Endothelial cell of umbilical vein (primary cell): ENCODE measurements around the gene KCNIP1. TPM values are rescaled to one million over a fixed set of nuclear protein-coding genes. Genes with fewer than 3 reads are reported as not detected.

ENCODE experiments used
- BruUV-seq: library from RNA; stranded (reverse); fragments of 400-500 nt; replicated peaks from 2 replicates; lab custom pipeline; 2021; lab: Mats Ljungman, UMichigan
- CTCF ChIA-PET: fragments of 300-600, 350-600 bp; sonication (Branson Sonifier 250); formaldehyde crosslinking; loops from one replicate; lab custom pipeline; 2021; ENCODE audit warnings: antibody characterized with exemption, inconsistent platforms; lab: Charles Lee
- POLR2A ChIA-PET: fragments of 300-600, 350-600 bp; sonication (Branson Sonifier 250); formaldehyde crosslinking; loops from one replicate; lab custom pipeline; 2021; ENCODE audit warnings: antibody characterized with exemption, inconsistent platforms; lab: Charles Lee
- DNase-seq: peaks from one replicate; pipeline ENCODE4 v3.0.0-alpha.2; 2011; ENCODE audit warnings: low read depth, low spot score
- FAIRE-seq: peaks from 2 replicates; lab custom pipeline; 2011; peaks lifted over from hg19 to GRCh38; lab: Jason Lieb, UNC
- H2AFZ ChIP-seq: 2 replicates; pipeline ENCODE4 v1.6.0; 2012; ENCODE audit warnings: low read depth, low read length, control low read depth, inconsistent platforms
- H3K27ac ChIP-seq: 2 replicates; pipeline ENCODE4 v1.5.1; 2011; ENCODE audit warnings: low read depth, mild to moderate bottlenecking, control low read depth, low read length, moderate library complexity; ENCODE audit not compliant: insufficient read depth
- H3K27me3 ChIP-seq, 2 experiments: 2 replicates each; pipeline versions ENCODE4 v1.6.0 to v1.6.1; 2011; ENCODE audit warnings: low read length in 2 of 2, mixed read lengths in 1 of 2; ENCODE audit not compliant: control insufficient read depth in 2 of 2, insufficient read depth in 2 of 2
- H3K36me3 ChIP-seq, 2 experiments: 2 replicates in 1 of 2; 3 replicates in 1 of 2; pipeline ENCODE4 v1.5.1; 2011; ENCODE audit warnings: low read length in 2 of 2, mild to moderate bottlenecking in 1 of 2, moderate library complexity in 1 of 2; ENCODE audit not compliant: control insufficient read depth in 2 of 2, insufficient read depth in 2 of 2; ENCODE audit errors: extremely low read depth in 1 of 2
- H3K4me1 ChIP-seq: 3 replicates; pipeline ENCODE4 v1.5.1; 2011; ENCODE audit warnings: mild to moderate bottlenecking, low read length; ENCODE audit not compliant: control insufficient read depth, insufficient read depth; ENCODE audit errors: extremely low read depth
- H3K4me2 ChIP-seq: 2 replicates; pipeline ENCODE4 v1.6.1; 2011; ENCODE audit warnings: low read length, control low read depth, mixed read lengths; ENCODE audit not compliant: insufficient read depth
- H3K4me3 ChIP-seq, 3 experiments: fragments of 200-600 bp in 1 of 3; sonication (generic), shearing (Covaris generic) in 1 of 3; replicated peaks in 1 of 3; 2 replicates each; pipeline ENCODE4 v1.5.1; 2011 to 2016; ENCODE audit warnings: control low read depth in 3 of 3, low read length in 3 of 3, mild to moderate bottlenecking in 2 of 3, inconsistent platforms in 1 of 3, low read depth in 1 of 3, moderate library complexity in 1 of 3; ENCODE audit not compliant: insufficient read depth in 1 of 3
- H3K79me2 ChIP-seq: 2 replicates; pipeline ENCODE4 v1.6.0; 2012; ENCODE audit warnings: low read length, inconsistent platforms; ENCODE audit not compliant: control insufficient read depth, insufficient read depth
- H3K9ac ChIP-seq: replicated peaks from 2 replicates; pipeline ENCODE3; 2011; ENCODE audit warnings: low read length, control low read depth; ENCODE audit not compliant: insufficient read depth; ENCODE audit errors: extremely low read depth
- H3K9me1 ChIP-seq: replicated peaks from 3 replicates; pipeline ENCODE4 v1.6.0; 2011; ENCODE audit warnings: mild to moderate bottlenecking, low read length; ENCODE audit not compliant: control insufficient read depth, insufficient read depth; ENCODE audit errors: extremely low read depth
- H3K9me3 ChIP-seq: replicated peaks from 2 replicates; pipeline ENCODE4 v1.5.1; 2012; ENCODE audit warnings: low read length, inconsistent platforms; ENCODE audit not compliant: control insufficient read depth, insufficient read depth
- H4K20me1 ChIP-seq: replicated peaks from 2 replicates; pipeline ENCODE3; 2011; ENCODE audit warnings: mild to moderate bottlenecking, low read length; ENCODE audit not compliant: control insufficient read depth, insufficient read depth; ENCODE audit errors: extremely low read depth
- EZH2 ChIP-seq: IDR thresholded peaks from 2 replicates; pipeline ENCODE4 v1.6.1; 2012; ENCODE audit warnings: borderline replicate concordance, low read depth, mild to moderate bottlenecking, moderate library complexity, low read length, inconsistent platforms; ENCODE audit not compliant: severe bottlenecking
- FOS ChIP-seq: IDR thresholded peaks from 2 replicates; pipeline ENCODE4 v1.6.1; 2011; ENCODE audit warnings: mild to moderate bottlenecking, low read length, moderate library complexity, borderline replicate concordance; ENCODE audit not compliant: insufficient read depth
- GATA2 ChIP-seq: IDR thresholded peaks from 2 replicates; pipeline ENCODE4 v1.7.0; 2011; ENCODE audit warnings: low read depth, mild to moderate bottlenecking, moderate library complexity, mixed read lengths, low read length; ENCODE audit not compliant: insufficient read length, insufficient read depth
- JUN ChIP-seq: IDR thresholded peaks from 2 replicates; pipeline ENCODE4 v1.6.1; 2011; ENCODE audit warnings: borderline replicate concordance, low read depth; ENCODE audit not compliant: insufficient read length, insufficient read depth
- MYC ChIP-seq: IDR thresholded peaks from one replicate; pipeline ENCODE4 v1.6.1; 2011; ENCODE audit warnings: mild to moderate bottlenecking, low read depth, low read length
- POLR2A ChIP-seq: IDR thresholded peaks from 2 replicates; pipeline ENCODE4 v1.6.1; 2012; ENCODE audit warnings: low read depth, mild to moderate bottlenecking, control low read depth, low read length
- POLR2AphosphoS5 ChIP-seq: IDR thresholded peaks from 2 replicates; pipeline ENCODE4 v1.6.1; 2012; ENCODE audit warnings: low read depth, mild to moderate bottlenecking, control low read depth, low read length, moderate library complexity; ENCODE audit not compliant: insufficient read depth
- dilution Hi-C: fragments of 300-500 bp; cut with MboI; formaldehyde crosslinking; loops from one replicate; pipeline ENCODE4 v1.15.0; 2019; ENCODE audit warnings: low sequenced_read_pairs; ENCODE audit not compliant: extremely low pct_ligation_motif_present
- intact Hi-C: fragments of 100-400 bp; cut with micrococcal nuclease; formaldehyde crosslinking; loops from one replicate; pipeline ENCODE4 v1.10.0; 2022
- polyA plus RNA-seq, 4 experiments: library from polyadenylated mRNA; depleted of rRNA in 3 of 4; stranded (reverse) in 3 of 4; unstranded in 1 of 4; fragments of >200 nt; gene quantifications; 2 replicates each; pipeline versions ENCODE4 v1.2.1 to v1.2.3, GENCODE V29; 2011 to 2012; ENCODE audit warnings: missing spikeins in 1 of 4
- total RNA-seq: library from RNA; stranded (reverse); gene quantifications from 2 replicates; pipeline ENCODE4 v1.2.3, GENCODE V29; 2021
- TF ChIP-seq, protein P1 (sequence below), 2 donors: IDR thresholded peaks; 1 replicate in 1 of 2; 2 replicates in 1 of 2; pipeline ENCODE4 v1.5.1; 2011; ENCODE audit warnings: low read length in 2 of 2, mild to moderate bottlenecking in 2 of 2, moderate library complexity in 2 of 2, control low read depth in 1 of 2, inconsistent platforms in 1 of 2, low read depth in 1 of 2; ENCODE audit not compliant: insufficient read depth in 1 of 2; ENCODE audit errors: extremely low read depth in 1 of 2
- TF ChIP-seq, protein P2 (sequence below): IDR thresholded peaks from 2 replicates; pipeline ENCODE4 v1.6.1; 2011; ENCODE audit not compliant: insufficient read depth, insufficient read length

Gene KCNIP1
- total and polyA plus RNA-seq, 2 donors (not counting 3 experiments of a cell fraction or from before 2014, with no cell fraction given): 0.15 TPM; not detected in 1

DNA sequence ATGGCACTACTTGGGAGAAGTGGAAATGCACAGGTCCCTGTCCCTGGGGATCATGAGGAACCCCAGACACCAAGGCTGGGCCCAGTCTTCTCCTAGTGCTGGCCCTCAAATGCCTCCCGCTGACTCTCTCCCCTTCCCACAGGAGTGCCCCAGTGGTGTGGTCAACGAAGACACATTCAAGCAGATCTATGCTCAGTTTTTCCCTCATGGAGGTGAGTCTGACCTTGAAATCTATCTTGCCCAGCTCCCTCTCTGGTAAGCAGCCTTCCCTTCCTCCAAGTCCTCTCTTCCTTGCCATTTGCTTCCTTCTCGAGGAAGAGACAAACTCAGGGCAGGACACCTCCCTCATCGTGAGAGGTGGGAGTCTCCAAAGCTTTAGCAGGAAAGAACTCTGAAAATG, 216.4 kb downstream of the KCNIP1 start:
- Histone ChIP-seq H3K36me3 (no peaks in the 10 kb centered on the region), H3K4me1 (no peaks in the 10 kb centered on the region), H3K9me3 (no peaks in the 10 kb centered on the region), H3K4me2 (no peak overlapping the region), H3K27me3 (peaks cover 2 to 3% of the 10 kb centered on the region in 2 experiments), H4K20me1 (no peaks in the 10 kb centered on the region), H3K4me3 (no peak overlapping the region), H3K9ac (no peak overlapping the region), H3K79me2 (no peaks in the 10 kb centered on the region), H3K9me1 (no peaks in the 10 kb centered on the region), H2AFZ (no peak overlapping the region), H3K27ac (no peak overlapping the region)
- TF ChIP-seq, protein P1, sequence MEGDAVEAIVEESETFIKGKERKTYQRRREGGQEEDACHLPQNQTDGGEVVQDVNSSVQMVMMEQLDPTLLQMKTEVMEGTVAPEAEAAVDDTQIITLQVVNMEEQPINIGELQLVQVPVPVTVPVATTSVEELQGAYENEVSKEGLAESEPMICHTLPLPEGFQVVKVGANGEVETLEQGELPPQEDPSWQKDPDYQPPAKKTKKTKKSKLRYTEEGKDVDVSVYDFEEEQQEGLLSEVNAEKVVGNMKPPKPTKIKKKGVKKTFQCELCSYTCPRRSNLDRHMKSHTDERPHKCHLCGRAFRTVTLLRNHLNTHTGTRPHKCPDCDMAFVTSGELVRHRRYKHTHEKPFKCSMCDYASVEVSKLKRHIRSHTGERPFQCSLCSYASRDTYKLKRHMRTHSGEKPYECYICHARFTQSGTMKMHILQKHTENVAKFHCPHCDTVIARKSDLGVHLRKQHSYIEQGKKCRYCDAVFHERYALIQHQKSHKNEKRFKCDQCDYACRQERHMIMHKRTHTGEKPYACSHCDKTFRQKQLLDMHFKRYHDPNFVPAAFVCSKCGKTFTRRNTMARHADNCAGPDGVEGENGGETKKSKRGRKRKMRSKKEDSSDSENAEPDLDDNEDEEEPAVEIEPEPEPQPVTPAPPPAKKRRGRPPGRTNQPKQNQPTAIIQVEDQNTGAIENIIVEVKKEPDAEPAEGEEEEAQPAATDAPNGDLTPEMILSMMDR (IDR thresholded peaks at IDR 0.05; ENCODE audit: extremely low read depth in 1 of 2, insufficient read depth in 1 of 2, low read depth in 1 of 2, low read length in 2 of 2): no peak
- no peak for TF ChIP-seq GATA2
- TF ChIP-seq JUN: no peak
- no peak for TF ChIP-seq MYC
- no peak for TF ChIP-seq FOS
- TF ChIP-seq POLR2A: no peak
- no peak for TF ChIP-seq POLR2AphosphoS5
- no peak for TF ChIP-seq EZH2
- TF ChIP-seq, protein P2, sequence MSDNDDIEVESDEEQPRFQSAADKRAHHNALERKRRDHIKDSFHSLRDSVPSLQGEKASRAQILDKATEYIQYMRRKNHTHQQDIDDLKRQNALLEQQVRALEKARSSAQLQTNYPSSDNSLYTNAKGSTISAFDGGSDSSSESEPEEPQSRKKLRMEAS: no peak
- no TSS peak for BruUV-seq
- FAIRE-seq (no peak), DNase-seq (no peak)
- dilution Hi-C loops (no loop called here), intact Hi-C loops (no loop called here)
- POLR2A ChIA-PET: no interaction called here
- CTCF ChIA-PET: no interaction called here
